AG10803 (cell line): Measurements from ENCODE around the gene SNCAIP.
A peak's percentile ranks its signal among the peaks of the same experiment; 100 is the strongest.
"Not testable (repeated sequence)": the region's sequence is repeated elsewhere in the genome, so short reads cannot be mapped to it uniquely, and the experiment has no call there.

Source experiments
- DNase-seq: peaks from one replicate; pipeline ENCODE4 v3.0.0; 2010; ENCODE audit warnings: low read depth
- H3K4me3 ChIP-seq: 2 replicates; pipeline ENCODE4 v1.5.1; 2011; ENCODE audit warnings: mild to moderate bottlenecking, low read length, control low read depth
- TF ChIP-seq, protein P1 (sequence below): conservative IDR thresholded peaks from 2 replicates; pipeline ENCODE4 v1.5.1; 2011; ENCODE audit warnings: mild to moderate bottlenecking, low read length, control low read depth, inconsistent platforms

Gene SNCAIP

DNA sequence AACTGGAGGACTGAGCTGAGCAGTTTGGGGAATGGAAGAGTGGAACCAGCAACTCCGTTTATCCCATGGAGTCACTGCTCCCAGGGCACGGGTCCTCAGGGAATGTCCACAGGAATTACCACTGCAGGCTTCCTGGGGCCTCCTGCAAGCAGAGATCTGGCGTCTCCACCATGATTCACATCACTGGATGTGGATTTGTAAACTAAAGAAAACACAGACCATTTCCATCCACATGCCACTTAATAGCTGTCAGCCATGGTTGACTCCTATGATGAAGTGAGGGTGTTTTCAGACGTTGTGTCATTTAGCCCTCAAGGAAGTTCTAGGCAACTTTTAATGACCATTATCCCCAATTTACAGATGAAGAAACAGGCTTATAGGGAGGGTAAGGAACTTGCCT is 30.2 kb downstream of the SNCAIP start:
- TF ChIP-seq, protein P1, sequence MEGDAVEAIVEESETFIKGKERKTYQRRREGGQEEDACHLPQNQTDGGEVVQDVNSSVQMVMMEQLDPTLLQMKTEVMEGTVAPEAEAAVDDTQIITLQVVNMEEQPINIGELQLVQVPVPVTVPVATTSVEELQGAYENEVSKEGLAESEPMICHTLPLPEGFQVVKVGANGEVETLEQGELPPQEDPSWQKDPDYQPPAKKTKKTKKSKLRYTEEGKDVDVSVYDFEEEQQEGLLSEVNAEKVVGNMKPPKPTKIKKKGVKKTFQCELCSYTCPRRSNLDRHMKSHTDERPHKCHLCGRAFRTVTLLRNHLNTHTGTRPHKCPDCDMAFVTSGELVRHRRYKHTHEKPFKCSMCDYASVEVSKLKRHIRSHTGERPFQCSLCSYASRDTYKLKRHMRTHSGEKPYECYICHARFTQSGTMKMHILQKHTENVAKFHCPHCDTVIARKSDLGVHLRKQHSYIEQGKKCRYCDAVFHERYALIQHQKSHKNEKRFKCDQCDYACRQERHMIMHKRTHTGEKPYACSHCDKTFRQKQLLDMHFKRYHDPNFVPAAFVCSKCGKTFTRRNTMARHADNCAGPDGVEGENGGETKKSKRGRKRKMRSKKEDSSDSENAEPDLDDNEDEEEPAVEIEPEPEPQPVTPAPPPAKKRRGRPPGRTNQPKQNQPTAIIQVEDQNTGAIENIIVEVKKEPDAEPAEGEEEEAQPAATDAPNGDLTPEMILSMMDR, result no peak
- no peak for DNase-seq

DNA sequence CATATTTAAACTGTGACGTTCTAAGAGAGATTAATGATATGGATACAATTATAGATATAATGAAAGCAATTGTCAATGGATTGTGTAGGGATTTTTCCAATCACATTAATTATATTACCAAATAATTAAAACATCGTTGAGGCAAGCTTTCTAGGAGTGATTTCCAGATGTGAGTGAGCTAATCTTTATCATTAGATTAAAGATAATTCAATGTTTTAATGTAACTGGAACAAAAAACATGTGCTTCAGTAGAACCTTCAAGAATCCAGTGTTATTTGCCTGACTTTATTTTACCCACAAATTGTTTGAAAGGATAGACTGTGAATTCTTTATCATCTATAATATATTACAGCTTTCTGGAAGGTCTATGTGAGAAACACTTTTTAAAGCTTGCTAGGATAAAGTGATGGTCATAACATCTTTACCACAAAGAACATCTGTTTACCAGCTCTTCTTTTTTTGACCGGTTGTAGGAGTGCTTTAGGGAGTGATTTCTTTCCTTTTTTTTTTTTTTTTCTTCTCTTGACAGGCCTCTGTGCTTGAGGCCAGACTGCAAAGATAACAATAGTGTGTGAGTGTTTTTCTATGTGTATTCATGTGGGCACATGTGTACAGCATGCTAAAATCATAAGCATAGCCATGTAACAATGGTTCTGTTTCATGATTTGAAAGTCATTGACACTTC is 35.0 kb downstream of the SNCAIP start:
- TF ChIP-seq, protein P1, result no peak
- peak; percentile 64 for DNase-seq

More for the DNA sequence above, 30.2 kb downstream of the SNCAIP start:
- no peak overlapping the region for H3K4me3 ChIP-seq

DNA sequence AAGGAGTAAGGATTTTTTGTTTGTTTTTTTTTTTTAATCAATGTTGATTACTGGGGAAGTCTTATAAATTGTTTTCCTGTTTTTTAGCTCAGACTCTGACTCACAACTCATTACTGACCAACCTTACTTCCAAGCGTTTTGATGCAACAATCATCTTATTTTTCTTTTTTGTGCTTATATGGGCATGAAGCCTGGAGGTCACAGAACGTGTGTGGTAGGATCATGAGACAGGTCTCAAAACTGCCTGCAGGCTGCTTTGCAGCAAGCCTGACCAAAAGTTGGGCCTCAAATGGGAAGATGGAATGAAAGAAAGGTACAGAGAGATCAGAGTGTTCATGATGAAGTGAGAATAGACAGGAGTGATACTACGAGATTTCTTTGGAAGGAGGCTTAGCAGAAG is 38.5 kb downstream of the SNCAIP start:
- no peak overlapping the region for H3K4me3 ChIP-seq
- no peak for DNase-seq
- TF ChIP-seq, protein P1, result no peak

More for the DNA sequence above, 35.0 kb downstream of the SNCAIP start:
- H3K4me3 ChIP-seq, result no peak overlapping the region

DNA sequence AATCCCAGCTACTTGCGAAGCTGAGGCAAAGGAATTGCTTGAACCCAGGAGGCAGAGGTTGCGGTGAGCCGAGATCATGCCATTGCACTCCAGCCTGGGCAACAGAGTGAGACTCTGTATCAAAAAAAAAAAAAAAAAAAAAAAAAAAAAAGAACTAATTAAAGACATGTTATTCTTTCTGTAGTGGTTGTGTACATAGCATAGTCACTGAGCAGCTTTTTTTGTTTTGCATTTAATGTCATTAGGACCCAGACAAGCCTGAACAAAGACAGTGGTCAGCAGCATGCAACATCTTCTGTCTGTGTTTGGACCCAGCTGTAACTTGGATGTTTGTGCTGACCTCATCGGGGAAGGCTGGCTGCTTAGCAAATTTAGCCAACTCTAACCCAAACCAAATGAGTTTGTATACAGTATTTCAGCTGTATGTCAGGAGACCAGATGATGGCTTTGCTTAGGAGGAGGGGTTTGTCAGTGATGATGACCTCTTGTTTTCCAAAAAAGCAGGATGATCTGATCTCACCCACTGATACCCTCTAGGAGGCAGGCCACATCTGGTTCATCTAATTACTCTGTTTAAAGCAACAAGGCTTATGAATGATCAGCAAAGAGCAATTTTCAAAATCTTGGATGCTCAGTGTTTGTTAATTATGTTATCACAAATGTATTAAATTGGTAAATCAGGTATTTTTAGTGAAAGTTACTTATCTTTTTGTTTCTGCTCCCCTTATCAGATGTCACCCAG is 39.5 kb downstream of the SNCAIP start:
- H3K4me3 ChIP-seq, result no peak overlapping the region
- TF ChIP-seq, protein P1, result no peak
- DNase-seq, result peak; percentile 80

DNA sequence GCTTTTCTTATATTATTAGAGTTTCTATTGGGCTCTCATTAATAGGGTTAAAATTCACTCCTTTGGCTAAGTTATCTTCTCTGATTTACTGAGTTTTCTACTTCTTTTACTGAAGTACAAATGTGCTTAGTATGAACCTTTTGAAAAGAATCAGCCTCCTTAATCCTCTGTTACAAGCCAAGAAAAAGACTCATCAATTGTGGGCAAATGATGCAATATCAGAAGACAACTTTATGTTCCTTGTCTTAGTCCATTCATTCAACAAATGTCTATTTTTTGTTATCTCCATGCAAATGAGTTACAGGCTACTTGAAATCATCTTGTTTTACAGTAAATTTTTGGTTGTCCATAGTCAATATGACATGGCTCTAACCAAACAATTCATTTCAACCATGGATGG is 40.3 kb downstream of the SNCAIP start:
- TF ChIP-seq, protein P1, result no peak
- no peak overlapping the region for H3K4me3 ChIP-seq
- DNase-seq, result peak; percentile 72

DNA sequence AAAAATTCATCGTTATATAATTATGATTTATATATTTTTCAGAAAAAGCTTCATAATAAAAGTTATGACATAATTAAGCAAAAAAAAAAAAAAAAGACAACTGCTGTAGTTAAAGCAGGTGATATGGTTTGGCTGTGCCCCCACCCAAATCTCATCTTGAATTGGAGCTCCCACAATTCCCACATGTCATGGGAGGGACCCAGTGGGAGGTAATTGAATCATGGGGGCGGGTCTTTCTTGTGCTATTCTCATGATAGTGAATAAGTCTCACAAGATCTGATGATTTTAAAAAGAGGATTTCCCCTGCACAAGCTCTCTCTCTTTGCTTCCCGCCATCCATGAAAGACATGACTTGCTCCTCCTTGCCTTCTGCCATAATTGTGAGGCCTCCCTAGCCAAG is 41.3 kb downstream of the SNCAIP start:
- DNase-seq, H3K4me3 ChIP-seq: not testable (repeated sequence)

DNA sequence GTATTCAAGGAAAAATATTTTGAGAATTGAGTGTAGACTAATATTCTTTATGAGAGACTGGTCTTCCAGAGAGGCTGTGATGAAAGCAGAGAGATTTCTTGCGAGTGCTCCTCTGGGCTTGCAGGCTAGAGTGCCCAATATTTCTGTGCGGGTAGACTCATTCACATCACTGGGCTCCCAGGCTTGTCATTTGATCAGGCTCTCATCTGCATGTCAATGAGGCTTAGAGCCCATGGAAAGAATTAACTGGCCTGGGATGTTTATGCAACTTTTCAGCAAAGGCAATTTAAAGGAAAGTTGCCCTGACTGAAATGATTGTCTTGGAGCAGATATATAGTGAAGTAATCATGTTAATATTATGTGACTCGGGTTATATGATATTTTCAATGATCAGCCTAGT is 42.3 kb downstream of the SNCAIP start:
- TF ChIP-seq, protein P1, result no peak
- H3K4me3 ChIP-seq, result no peak overlapping the region
- DNase-seq, result no peak
